HepG2 (cell line): ENCODE data around the gene PRKCE. TPM values are rescaled to one million over a fixed set of nuclear protein-coding genes. Genes with fewer than 3 reads are reported as not detected.

Source experiments
- GABPB1 ChIP-seq: IDR thresholded peaks from 2 replicates; pipeline ENCODE4 v1.6.1; 2016; ENCODE audit warnings: mild to moderate bottlenecking, missing genetic modification reagents, moderate library complexity, missing compliant biosample characterization
- KLF6 ChIP-seq: IDR thresholded peaks from 2 replicates; pipeline ENCODE4 v1.8.0; 2016; ENCODE audit warnings: missing biosample characterization, missing genetic modification reagents
- MIER3 ChIP-seq: IDR thresholded peaks from 2 replicates; pipeline ENCODE4 v1.6.1; 2016; ENCODE audit warnings: missing compliant biosample characterization, borderline replicate concordance
- NBN ChIP-seq: fragments of 450-650 bp; conservative IDR thresholded peaks from 2 replicates; pipeline ENCODE4 v1.6.1; 2017
- POLR2AphosphoS2 ChIP-seq: IDR thresholded peaks from 2 replicates; pipeline ENCODE4 v1.6.1; 2011; ENCODE audit warnings: low read depth, low read length, improper control_type of control experiment
- RXRB ChIP-seq: IDR thresholded peaks from 2 replicates; pipeline ENCODE4 v1.6.1; 2016; ENCODE audit warnings: borderline replicate concordance, missing genetic modification reagents, missing compliant biosample characterization
- SOX13 ChIP-seq, 3 experiments: fragments of 450-650 bp in 1 of 3; sonication (generic) in 1 of 3; formaldehyde crosslinking in 1 of 3; IDR thresholded peaks in 2 of 3; conservative IDR thresholded peaks in 1 of 3; 2 replicates each; pipeline versions ENCODE4 v1.5.0 to v1.6.1; 2016 to 2020; ENCODE audit warnings: antibody characterized with exemption in 1 of 3, mild to moderate bottlenecking in 1 of 3, missing compliant biosample characterization in 1 of 3, missing genetic modification reagents in 1 of 3, moderate library complexity in 1 of 3
- SP140L ChIP-seq: sonication (generic); formaldehyde crosslinking; IDR thresholded peaks from 2 replicates; pipeline ENCODE4 v1.4.0; 2020; ENCODE audit warnings: missing genetic modification reagents, borderline replicate concordance
- XRCC5 ChIP-seq: fragments of 200-400 bp; formaldehyde crosslinking; optimal IDR thresholded peaks from 2 replicates; pipeline ENCODE3; 2017; ENCODE audit warnings: mild to moderate bottlenecking, low read length
- ZC3H4 ChIP-seq: sonication (generic); formaldehyde crosslinking; IDR thresholded peaks from 2 replicates; pipeline ENCODE4 v1.4.0; 2020; ENCODE audit warnings: missing genetic modification reagents, borderline replicate concordance
- ZEB1 ChIP-seq: IDR thresholded peaks from 2 replicates; pipeline ENCODE4 v1.6.1; 2012; ENCODE audit warnings: mild to moderate bottlenecking, low read depth, inconsistent platforms; ENCODE audit not compliant: insufficient replicate concordance
- ZFP36L1 ChIP-seq: sonication (generic); formaldehyde crosslinking; IDR thresholded peaks from 2 replicates; pipeline ENCODE4 v1.8.0; 2022; ENCODE audit warnings: mild to moderate bottlenecking, missing genetic modification reagents, moderate library complexity
- ZNF136 ChIP-seq: sonication (generic); formaldehyde crosslinking; IDR thresholded peaks from 2 replicates; pipeline ENCODE4 v1.8.1; 2022; ENCODE audit warnings: low read depth, mild to moderate bottlenecking, moderate library complexity, missing genetic modification reagents
- ZNF614 ChIP-seq: IDR thresholded peaks from 2 replicates; pipeline ENCODE4 v1.6.1; 2018; ENCODE audit warnings: missing biosample characterization, missing genetic modification reagents, inconsistent platforms, borderline replicate concordance
- polyA plus RNA-seq, 8 experiments: library from polyadenylated mRNA; depleted of rRNA in 3 of 8; stranded (reverse) in 7 of 8; unstranded in 1 of 8; fragments of >200 nt; fragmentation: Illumina TruSeq in 4 of 8; extraction: Trizol in 4 of 8; gene quantifications; 2 replicates each; pipeline versions ENCODE4 v1.2.1 to v1.2.3, GENCODE V29; 2011 to 2016; ENCODE audit warnings: low read depth in 4 of 8, missing spikeins in 1 of 8, mixed read lengths in 1 of 8; ENCODE audit not compliant: insufficient read depth in 1 of 8
- total RNA-seq, 5 experiments: library from RNA; depleted of rRNA; stranded (reverse); fragments of >200 nt; fragmentation: Illumina TruSeq; extraction: Trizol; gene quantifications; 2 replicates each; pipeline ENCODE4 v1.2.3, GENCODE V29; 2016; ENCODE audit warnings: low read depth in 1 of 5
- TF ChIP-seq, protein P1 (sequence below): sonication (generic); formaldehyde crosslinking; IDR thresholded peaks from 2 replicates; pipeline ENCODE4 v1.4.0; 2020; ENCODE audit warnings: missing genetic modification reagents
- TF ChIP-seq, protein P2 (sequence below): sonication (generic); formaldehyde crosslinking; conservative IDR thresholded peaks from 2 replicates; pipeline ENCODE4 v1.4.0; 2020; ENCODE audit warnings: mild to moderate bottlenecking, missing genetic modification reagents, moderate library complexity
- TF ChIP-seq, protein P3 (sequence below): sonication (generic); formaldehyde crosslinking; IDR thresholded peaks from 2 replicates; pipeline ENCODE4 v1.8.0; 2022; ENCODE audit warnings: mild to moderate bottlenecking, missing genetic modification reagents, moderate library complexity
- TF ChIP-seq, protein P4 (sequence below): sonication (generic); formaldehyde crosslinking; IDR thresholded peaks from 2 replicates; pipeline ENCODE4 v1.8.1; 2023; ENCODE audit warnings: mild to moderate bottlenecking, missing genetic modification reagents
- TF ChIP-seq, protein P5 (sequence below): sonication (generic); formaldehyde crosslinking; IDR thresholded peaks from 2 replicates; pipeline ENCODE4 v1.8.0; 2022; ENCODE audit warnings: missing genetic modification reagents, mild to moderate bottlenecking, borderline replicate concordance

Gene PRKCE
- total and polyA plus RNA-seq, 2 of the 13 experiments (the other 11 are each of a cell fraction or from before 2014, with no cell fraction given), result 1.0 to 3.9 TPM

DNA sequence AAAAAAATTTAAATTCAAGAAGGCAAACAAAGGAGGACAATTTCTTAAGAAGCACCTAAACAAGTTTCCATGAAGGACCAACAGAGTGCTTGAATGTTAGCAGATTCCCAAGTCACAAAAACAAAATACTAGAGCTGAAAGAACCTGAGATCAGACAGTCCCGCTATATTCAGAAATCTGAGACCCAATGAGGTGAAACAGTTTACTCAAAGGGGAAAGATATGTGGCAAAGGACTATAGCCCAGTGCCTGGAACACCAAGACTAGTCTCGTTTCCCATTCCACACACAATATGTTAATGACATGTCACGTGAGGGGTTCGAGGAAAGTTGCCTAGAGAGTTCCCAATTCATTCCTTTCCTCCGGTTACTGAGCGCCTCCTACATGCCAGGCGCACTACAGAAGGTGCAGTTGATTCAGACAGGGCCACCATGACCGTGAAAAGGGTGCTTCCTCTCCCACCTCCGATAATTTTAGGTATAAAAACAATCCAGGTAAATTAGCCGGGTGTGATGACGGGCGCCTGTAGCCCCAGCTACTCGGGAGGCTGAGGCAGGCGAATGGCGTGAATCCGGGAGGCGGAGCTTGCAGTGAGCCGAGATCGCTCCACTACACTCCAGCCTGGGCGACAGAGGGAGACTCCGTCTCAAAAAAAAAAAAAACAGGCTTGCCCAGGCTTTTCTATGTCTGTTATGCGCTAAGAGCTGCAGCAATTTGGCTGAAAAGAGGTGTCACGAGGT is 41.0 kb upstream of the PRKCE start (continued):
- TF ChIP-seq ZNF136 (CRISPR knock-in tag) (no peak), SOX13 (IDR thresholded peaks at IDR 0.05) (no peak), SOX13 (CRISPR knock-in tag; conservative IDR thresholded peaks at IDR 0.05 in 1 of 2, IDR thresholded peaks at IDR 0.05 in 1 of 2) (0 out of 4 replicates have a peak, but pooled peaks of 1 of the 2 experiments have one; percentile 24), POLR2AphosphoS2 (no peak), ZEB1 (no peak), ZC3H4 (CRISPR knock-in tag) (no peak), SP140L (CRISPR knock-in tag) (no peak), MIER3 (CRISPR knock-in tag) (no peak), KLF6 (CRISPR knock-in tag) (no peak), GABPB1 (CRISPR knock-in tag) (no peak; the same call in 1 of the 2 replicates), ZFP36L1 (CRISPR knock-in tag) (no peak), ZNF614 (CRISPR knock-in tag) (0 out of 2 replicates have a peak, but pooled peaks have one; percentile 40), XRCC5 (peak; percentile 16), NBN (no peak), RXRB (CRISPR knock-in tag) (no peak)
- TF ChIP-seq, protein P1, sequence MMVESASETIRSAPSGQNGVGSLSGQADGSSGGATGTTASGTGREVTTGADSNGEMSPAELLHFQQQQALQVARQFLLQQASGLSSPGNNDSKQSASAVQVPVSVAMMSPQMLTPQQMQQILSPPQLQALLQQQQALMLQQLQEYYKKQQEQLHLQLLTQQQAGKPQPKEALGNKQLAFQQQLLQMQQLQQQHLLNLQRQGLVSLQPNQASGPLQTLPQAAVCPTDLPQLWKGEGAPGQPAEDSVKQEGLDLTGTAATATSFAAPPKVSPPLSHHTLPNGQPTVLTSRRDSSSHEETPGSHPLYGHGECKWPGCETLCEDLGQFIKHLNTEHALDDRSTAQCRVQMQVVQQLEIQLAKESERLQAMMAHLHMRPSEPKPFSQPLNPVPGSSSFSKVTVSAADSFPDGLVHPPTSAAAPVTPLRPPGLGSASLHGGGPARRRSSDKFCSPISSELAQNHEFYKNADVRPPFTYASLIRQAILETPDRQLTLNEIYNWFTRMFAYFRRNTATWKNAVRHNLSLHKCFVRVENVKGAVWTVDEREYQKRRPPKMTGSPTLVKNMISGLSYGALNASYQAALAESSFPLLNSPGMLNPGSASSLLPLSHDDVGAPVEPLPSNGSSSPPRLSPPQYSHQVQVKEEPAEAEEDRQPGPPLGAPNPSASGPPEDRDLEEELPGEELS, result peak; percentile 34; the same call in 1 of the 2 replicates
- TF ChIP-seq, protein P2, sequence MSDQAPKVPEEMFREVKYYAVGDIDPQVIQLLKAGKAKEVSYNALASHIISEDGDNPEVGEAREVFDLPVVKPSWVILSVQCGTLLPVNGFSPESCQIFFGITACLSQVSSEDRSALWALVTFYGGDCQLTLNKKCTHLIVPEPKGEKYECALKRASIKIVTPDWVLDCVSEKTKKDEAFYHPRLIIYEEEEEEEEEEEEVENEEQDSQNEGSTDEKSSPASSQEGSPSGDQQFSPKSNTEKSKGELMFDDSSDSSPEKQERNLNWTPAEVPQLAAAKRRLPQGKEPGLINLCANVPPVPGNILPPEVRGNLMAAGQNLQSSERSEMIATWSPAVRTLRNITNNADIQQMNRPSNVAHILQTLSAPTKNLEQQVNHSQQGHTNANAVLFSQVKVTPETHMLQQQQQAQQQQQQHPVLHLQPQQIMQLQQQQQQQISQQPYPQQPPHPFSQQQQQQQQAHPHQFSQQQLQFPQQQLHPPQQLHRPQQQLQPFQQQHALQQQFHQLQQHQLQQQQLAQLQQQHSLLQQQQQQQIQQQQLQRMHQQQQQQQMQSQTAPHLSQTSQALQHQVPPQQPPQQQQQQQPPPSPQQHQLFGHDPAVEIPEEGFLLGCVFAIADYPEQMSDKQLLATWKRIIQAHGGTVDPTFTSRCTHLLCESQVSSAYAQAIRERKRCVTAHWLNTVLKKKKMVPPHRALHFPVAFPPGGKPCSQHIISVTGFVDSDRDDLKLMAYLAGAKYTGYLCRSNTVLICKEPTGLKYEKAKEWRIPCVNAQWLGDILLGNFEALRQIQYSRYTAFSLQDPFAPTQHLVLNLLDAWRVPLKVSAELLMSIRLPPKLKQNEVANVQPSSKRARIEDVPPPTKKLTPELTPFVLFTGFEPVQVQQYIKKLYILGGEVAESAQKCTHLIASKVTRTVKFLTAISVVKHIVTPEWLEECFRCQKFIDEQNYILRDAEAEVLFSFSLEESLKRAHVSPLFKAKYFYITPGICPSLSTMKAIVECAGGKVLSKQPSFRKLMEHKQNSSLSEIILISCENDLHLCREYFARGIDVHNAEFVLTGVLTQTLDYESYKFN (CRISPR knock-in tag), result no peak
- TF ChIP-seq, protein P3, sequence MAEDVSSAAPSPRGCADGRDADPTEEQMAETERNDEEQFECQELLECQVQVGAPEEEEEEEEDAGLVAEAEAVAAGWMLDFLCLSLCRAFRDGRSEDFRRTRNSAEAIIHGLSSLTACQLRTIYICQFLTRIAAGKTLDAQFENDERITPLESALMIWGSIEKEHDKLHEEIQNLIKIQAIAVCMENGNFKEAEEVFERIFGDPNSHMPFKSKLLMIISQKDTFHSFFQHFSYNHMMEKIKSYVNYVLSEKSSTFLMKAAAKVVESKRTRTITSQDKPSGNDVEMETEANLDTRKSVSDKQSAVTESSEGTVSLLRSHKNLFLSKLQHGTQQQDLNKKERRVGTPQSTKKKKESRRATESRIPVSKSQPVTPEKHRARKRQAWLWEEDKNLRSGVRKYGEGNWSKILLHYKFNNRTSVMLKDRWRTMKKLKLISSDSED (CRISPR knock-in tag), result no peak
- TF ChIP-seq, protein P4, sequence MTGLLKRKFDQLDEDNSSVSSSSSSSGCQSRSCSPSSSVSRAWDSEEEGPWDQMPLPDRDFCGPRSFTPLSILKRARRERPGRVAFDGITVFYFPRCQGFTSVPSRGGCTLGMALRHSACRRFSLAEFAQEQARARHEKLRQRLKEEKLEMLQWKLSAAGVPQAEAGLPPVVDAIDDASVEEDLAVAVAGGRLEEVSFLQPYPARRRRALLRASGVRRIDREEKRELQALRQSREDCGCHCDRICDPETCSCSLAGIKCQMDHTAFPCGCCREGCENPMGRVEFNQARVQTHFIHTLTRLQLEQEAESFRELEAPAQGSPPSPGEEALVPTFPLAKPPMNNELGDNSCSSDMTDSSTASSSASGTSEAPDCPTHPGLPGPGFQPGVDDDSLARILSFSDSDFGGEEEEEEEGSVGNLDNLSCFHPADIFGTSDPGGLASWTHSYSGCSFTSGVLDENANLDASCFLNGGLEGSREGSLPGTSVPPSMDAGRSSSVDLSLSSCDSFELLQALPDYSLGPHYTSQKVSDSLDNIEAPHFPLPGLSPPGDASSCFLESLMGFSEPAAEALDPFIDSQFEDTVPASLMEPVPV, result peak; percentile 20; the same call in 1 of the 2 replicates
- TF ChIP-seq, protein P5, sequence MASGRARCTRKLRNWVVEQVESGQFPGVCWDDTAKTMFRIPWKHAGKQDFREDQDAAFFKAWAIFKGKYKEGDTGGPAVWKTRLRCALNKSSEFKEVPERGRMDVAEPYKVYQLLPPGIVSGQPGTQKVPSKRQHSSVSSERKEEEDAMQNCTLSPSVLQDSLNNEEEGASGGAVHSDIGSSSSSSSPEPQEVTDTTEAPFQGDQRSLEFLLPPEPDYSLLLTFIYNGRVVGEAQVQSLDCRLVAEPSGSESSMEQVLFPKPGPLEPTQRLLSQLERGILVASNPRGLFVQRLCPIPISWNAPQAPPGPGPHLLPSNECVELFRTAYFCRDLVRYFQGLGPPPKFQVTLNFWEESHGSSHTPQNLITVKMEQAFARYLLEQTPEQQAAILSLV, result 0 out of 2 replicates have a peak, but pooled peaks have one; percentile 17
